Measurements from ENCODE around the gene BCL7B.
"Not testable (repeated sequence)": the region's sequence is repeated elsewhere in the genome, so short reads cannot be mapped to it uniquely, and the experiment has no call there.

The BCL7B gene

GRCh38 chr7:73557397-73558257 lies at the start of gene BCL7B:
Gene BCL7B (minus strand): TSS chr7:73557690. CDS start chr7:73557578, 112 bp downstream.
- peak; percentile 72 to 76 for DNase-seq

GRCh38 chr7:73605601-73606220 lies 48.2 kb upstream of the BCL7B start:
- DNase-seq, result no peak

- DNase-seq, result no peak
Measured at GRCh38 chr7:73602721-73603651, 45.5 kb upstream of the BCL7B start.

GRCh38 chr7:73599916-73600315 lies 42.4 kb upstream of the BCL7B start:
- DNase-seq, result no peak

GRCh38 chr7:73599151-73599882 lies 41.8 kb upstream of the BCL7B start:
- DNase-seq, result no peak

GRCh38 chr7:73597978-73598782 lies 40.7 kb upstream of the BCL7B start:
- no peak for DNase-seq

GRCh38 chr7:73596191-73597065 lies 38.9 kb upstream of the BCL7B start:
- no peak for DNase-seq

GRCh38 chr7:73595358-73595757 lies 37.9 kb upstream of the BCL7B start:
- DNase-seq, result no peak

- no peak for DNase-seq
Measured at GRCh38 chr7:73593207-73594045, 35.9 kb upstream of the BCL7B start.

- DNase-seq, result no peak
Measured at GRCh38 chr7:73586911-73587310, 29.4 kb upstream of the BCL7B start.

GRCh38 chr7:73585196-73585595 lies 27.7 kb upstream of the BCL7B start:
- no peak for DNase-seq

GRCh38 chr7:73582664-73583202 lies 25.2 kb upstream of the BCL7B start:
- no peak for DNase-seq

- not testable (repeated sequence) for DNase-seq
Measured at GRCh38 chr7:73581006-73581405, 23.5 kb upstream of the BCL7B start.

GRCh38 chr7:73578342-73579128 lies 21.0 kb upstream of the BCL7B start, which contains the start of gene TBL2:
Gene TBL2 (minus strand): TSS chr7:73578579. CDS start chr7:73578549, 30 bp downstream.
- peak; percentile 99 for DNase-seq

- DNase-seq, result peak in 1 of 2 experiments; percentile 27
Measured at GRCh38 chr7:73577627-73578341, 20.3 kb upstream of the BCL7B start.

- DNase-seq, result no peak
Measured at GRCh38 chr7:73573791-73574190, 16.3 kb upstream of the BCL7B start.

- no peak for DNase-seq
Measured at GRCh38 chr7:73573276-73573675, 15.8 kb upstream of the BCL7B start.

- DNase-seq, result no peak
Measured at GRCh38 chr7:73572767-73573186, 15.3 kb upstream of the BCL7B start.

All from activated CD4-positive, alpha-beta T cell treated with anti-CD3 and anti-CD28 coated beads, Interleukin-2, amount 50 U/mL, for 48 hours (primary cell).